ENCODE results near the gene QSOX1.

- TF ChIP-seq CTCF (conservative IDR thresholded peaks at IDR 0.05 in 1 of 2, IDR thresholded peaks at IDR 0.05 in 1 of 2; ENCODE audit: extremely low read depth in 1 of 2, insufficient read depth in 1 of 2, low read depth in 1 of 2, low read length in 2 of 2) (no peak), EZH2 (IDR thresholded peaks at IDR 0.05; ENCODE audit: borderline replicate concordance, low read length) (no peak)
Observed at GRCh38 chr1:180197231-180197630, 42.6 kb downstream of the QSOX1 start.
